Eye (tissue), 1 donor: ENCODE measurements around the gene RPS14.

Experiments
- DNase-seq: peaks from one replicate; pipeline ENCODE4 v3.0.0-alpha.2; 2015

RPS14 gene

DNA sequence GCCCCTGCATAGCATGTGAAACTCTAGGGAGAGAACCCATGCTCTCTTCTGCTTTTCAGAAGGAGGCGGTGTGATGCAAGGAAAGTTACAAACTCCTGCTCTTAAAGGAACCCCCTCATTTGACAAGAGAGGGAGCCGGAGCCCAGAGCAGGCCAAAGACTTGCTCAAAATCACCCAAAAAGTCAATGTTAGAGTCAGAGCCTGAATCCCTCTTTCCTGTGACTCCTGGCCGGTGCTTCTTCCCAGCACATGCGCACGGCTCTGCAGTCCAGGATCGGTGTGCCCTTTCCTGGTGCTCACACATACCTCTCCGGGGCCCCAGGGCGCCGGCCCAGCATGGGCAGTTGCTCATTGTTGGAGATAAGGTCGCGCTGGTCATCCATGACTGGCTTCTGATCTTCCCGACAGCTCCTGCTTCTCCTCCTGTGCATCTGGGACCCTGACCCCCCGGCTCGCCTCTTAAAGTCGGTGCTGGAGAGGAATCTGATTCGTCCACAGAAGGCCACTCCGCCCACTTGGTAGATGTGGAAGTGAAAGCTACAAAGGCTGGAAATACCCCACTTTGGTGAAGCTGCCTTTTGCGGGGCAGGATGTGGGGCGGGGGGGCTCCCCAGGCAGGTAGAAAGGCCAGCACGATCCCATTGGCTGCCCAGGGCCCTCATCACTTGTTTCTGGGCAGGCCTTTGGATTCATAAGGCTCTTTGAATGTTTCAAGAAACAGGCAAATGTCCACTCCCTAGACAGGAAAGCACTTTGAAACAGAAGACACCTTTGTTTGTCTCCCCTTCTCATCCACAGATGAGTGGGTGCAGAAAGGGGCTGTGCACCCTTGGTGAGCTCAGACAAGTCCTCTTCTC is 37.0 kb downstream of the RPS14 start, which contains the start of gene CD74:
CD74 (minus strand) TSS at position 592 of the 857 bp plus-strand sequence; CDS start at position 431, 161 bp downstream.
- DNase-seq = peak; percentile 83

DNA sequence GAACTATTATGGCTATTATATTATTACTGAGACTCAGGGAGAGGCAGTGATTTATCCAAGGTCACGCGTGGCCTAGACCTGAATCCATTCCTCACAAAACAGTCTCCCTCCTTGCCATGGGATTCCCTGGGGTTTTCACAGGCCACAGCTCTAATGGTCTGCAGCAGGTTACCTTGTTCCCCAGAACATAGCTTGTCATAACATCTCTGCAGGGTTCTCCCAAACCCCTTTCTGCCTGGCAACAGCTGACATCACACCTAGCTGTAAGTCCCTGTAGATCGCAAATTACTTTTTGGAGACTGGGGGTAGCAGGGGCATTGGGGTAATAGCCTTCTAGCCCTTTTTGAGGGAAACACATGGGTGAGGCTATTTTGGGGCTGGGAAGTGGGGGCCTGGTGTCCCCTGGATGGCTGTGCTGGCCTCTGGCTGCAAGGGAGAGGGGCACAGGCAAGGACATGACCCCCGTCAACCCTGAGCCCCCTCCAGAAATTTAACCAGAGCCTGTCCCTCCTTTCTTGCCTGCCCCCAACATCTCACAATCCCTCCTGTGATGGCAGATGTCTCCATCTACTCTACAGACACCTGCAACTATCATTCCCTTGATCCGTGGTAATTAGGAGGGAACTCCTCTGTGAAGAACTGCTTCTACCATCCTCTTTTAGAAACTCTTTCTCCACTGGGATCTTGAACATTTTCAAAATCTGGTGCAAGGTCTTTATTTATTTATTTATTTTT is 38.1 kb downstream of the RPS14 start:
- no peak for DNase-seq

GRCh38 chr5:150410524-150411244 is 38.9 kb downstream of the RPS14 start:
- DNase-seq = peak; percentile 88

DNA sequence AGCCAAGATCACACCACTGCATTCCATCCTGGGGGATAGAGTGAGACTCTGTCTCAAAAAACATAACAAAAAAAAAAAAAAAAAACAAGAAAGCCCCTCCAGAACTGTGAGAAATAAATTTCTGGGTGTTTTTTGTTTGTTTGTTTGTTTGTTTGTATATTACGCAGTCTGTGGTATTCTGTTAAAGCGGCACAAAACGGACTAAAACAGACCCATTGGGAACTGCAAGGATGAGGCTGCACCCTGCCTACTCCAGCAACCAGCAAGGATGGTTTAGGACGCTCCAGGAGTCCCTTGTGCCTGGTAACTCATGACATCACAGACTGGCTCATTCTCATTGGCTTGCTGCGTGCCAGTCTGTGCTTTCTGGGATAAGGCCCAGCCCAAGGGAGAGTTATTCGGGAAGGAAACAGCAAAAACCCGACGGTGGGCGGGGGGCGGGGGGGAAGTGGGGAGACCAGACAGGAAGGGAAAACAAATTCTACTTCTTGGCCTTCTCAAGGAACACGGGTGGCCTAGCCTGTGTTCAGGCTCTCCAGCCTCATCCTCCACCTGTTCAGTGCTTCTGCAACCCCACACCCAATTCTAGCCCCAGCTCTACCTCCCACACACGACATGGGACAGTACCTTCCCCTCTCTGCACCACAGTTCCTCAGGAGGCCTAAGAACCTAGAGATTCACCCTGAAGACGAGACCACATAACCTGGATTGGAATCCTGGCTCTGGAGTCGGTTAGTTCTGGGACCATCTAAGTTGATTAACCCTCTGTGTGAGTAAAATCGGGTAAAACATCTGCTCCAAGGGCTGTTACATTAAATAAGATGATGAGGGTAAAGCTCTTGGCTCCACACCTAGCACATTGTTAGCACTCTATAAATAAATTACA is 39.7 kb downstream of the RPS14 start:
- DNase-seq = peak; percentile 93

- no peak for DNase-seq
Observed at GRCh38 chr5:150408231-150408943, 41.2 kb downstream of the RPS14 start.

DNA sequence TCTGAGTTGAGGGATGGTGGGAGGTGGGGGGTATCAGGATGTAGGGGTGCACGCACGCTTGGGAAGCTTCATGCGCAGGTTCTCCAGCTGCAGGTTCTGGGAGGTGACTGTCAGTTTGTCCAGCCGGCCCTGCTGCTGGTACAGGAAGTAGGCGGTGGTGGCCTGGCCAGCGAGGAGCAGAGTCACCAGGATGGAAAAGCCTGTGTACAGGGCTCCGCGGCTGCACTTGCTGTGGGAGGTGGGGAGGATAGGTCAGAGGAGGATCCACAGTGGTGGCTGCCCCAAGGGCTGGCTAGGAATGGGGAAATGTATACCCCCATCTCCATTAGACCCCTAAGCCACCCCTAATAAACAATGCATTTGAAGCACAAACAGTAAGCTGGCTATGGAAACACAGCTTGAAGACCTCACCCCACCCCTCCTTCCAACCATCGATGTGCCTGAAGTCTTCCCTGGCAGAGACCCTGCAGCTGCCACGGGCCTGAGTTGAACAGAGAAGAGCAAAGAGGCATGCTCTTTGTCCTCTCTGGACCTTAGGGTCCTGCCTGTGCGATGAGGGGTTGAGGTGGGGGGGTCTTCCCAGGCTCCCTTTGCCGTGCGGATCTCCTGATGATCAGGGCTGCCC is 42.3 kb downstream of the RPS14 start:
- no peak for DNase-seq

- DNase-seq = no peak
Observed at GRCh38 chr5:150406723-150407095, 42.8 kb downstream of the RPS14 start.

DNA sequence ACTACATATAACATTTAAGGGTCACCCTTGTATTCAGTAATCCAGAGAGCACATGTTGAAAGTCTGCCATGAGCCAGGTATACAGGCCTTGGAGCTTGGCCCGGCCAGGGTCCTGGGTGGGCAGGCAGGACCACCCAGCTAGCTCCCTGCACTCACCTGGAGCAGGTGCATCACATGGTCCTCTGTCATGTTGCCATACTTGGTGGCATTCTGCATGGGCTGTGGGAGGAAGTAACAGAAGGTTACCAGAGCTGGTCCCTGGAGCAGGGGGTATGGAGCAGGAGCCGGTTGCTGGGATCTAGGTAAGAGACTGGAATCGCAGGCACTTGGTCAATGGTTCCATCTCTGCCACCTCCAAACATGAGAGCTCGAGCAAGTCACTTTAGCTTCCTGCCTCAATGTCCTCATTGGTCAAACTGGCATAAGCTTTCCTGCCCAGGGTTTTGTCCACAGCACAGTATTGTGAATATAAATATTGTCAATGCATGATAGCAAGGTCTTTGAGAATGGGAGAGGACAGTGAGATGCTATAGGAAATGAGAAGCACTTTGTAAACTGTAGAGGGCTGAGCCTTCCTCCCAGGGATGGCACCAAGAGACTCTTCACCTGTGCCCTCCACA is 43.3 kb downstream of the RPS14 start:
- DNase-seq = no peak

DNA sequence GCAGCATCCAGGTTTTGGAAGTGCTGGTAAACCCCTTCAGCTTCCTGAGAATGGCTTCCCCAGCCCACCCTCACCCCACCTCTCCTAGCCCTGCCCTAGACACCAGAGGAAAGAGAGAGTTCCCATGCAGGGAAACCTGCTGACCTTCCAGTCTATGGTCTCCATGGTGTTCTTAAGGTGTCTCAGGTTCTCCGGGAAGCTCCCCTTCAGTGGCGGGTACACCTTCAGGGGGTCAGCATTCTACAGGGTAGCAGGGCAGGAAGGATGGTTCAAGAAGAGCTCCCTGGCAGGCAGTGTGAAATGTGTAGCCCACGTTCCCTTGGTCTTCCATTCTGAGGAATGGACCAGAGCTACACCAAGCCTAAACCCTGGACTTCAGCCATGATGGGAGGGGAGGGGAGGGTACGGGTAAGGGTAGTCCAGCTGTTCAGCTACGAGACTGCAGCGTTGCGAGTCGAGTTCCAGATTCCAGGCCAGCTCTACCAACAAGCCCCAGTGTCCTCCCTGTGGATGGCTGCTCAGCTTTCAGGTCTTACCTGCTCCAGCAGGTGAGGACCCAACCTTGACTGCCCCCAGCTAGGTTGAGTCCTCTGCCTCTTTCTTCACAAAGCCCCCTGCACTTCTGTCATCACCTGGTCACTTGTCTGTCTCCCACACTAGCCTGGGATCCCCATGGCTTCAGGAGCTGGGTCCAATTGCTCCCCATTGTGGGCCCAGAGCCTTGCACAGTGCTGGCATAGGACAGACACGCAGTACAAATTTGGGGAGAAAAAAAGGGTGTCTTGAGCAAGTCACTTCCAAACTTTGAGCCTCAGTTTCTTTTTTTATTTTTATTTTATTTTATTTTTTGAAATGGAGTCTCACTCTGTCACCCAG is 44.4 kb downstream of the RPS14 start:
- no peak for DNase-seq

DNA sequence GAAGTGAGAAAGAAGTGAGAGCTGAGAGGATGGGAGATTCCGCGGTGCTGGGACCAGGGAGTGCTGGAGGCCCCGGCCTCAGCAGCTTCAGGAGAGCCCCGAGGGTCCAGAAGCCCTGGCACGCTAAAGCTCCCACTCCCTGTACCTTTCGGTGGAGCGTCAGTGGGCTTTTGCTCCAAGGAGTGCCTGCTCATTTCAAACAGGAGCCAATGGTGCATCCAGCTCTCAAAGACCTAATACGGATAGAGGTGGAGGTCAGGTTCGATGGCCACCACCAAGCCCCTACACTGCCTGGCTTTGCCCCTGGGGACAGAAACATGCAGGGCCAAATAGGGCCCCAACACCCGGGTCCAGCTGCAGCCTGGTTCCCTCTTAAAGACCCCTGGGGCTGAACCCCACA is 45.0 kb downstream of the RPS14 start:
- no peak for DNase-seq

- no peak for DNase-seq
Observed at GRCh38 chr5:150404121-150404520, 45.4 kb downstream of the RPS14 start.

DNA sequence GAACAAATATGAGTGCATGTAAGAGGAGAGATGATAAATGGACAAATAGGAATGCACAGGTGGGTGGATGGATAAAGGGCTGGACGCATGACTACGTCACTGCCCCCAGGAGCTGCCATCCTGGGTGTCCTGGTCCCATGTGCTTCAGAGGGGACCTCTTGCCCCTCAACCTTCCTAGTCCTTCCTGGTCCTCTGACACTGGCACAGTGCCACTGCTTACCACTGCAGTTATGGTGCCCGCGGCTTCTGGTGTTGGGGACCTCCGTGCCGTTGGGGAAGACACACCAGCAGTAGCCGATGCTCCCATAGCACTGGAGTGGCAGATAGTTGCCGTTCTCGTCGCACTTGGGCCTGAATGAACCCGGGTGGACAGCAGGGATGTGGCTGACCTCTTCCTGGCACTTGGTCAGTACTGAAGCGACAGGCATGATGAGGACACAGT is 46.6 kb downstream of the RPS14 start:
- no peak for DNase-seq

- no peak for DNase-seq
Observed at GRCh38 chr5:150402229-150402773, 47.2 kb downstream of the RPS14 start.

GRCh38 chr5:150401376-150402228 is 47.9 kb downstream of the RPS14 start:
- DNase-seq = no peak

- no peak for DNase-seq
Observed at GRCh38 chr5:150401076-150401375, 48.5 kb downstream of the RPS14 start.

- DNase-seq = no peak
Observed at GRCh38 chr5:150400316-150401075, 49.0 kb downstream of the RPS14 start.

DNA sequence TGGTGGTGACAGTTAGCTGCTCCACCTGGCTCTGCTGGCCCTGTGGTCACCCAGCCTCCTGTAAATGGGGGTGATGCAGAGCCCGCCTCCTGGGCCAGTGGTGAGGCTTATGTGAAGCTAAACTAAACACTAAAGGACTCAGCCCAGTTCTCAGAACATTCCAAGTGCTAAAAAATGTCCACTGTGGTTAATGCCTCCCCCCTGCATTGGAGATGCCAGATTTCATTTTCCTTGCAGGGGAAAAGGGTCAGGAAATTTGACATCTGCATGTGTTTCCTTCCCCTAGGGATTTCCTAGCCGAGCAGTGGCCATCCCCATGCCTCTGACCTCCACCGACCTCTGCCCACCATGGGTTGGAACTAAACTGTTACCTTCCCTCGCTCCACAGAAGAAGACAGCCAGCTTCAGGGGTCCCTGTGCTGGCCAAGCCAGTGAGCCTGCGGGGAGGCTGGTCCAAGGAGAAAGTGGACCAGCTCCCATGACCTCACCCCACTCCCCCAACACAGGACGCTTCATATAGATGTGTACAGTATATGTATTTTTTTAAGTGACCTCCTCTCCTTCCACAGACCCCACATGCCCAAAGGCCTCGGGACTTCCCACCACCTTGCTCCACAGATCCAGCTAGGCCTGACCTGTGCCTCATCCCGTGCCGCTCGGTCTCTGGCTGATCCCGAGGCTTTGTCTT is 49.9 kb downstream of the RPS14 start:
- DNase-seq = no peak
